ENCODE results near the gene RNF146. TPM values are rescaled to one million over a fixed set of nuclear protein-coding genes. Genes with fewer than 3 reads are reported as not detected.
A peak's percentile ranks its signal among the peaks of the same experiment; 100 is the strongest.

Gene RNF146
- total and polyA plus RNA-seq, 2 of the 13 experiments (the other 11 are each of a cell fraction or from before 2014, with no cell fraction given), result 18.8 to 27.6 TPM

DNA sequence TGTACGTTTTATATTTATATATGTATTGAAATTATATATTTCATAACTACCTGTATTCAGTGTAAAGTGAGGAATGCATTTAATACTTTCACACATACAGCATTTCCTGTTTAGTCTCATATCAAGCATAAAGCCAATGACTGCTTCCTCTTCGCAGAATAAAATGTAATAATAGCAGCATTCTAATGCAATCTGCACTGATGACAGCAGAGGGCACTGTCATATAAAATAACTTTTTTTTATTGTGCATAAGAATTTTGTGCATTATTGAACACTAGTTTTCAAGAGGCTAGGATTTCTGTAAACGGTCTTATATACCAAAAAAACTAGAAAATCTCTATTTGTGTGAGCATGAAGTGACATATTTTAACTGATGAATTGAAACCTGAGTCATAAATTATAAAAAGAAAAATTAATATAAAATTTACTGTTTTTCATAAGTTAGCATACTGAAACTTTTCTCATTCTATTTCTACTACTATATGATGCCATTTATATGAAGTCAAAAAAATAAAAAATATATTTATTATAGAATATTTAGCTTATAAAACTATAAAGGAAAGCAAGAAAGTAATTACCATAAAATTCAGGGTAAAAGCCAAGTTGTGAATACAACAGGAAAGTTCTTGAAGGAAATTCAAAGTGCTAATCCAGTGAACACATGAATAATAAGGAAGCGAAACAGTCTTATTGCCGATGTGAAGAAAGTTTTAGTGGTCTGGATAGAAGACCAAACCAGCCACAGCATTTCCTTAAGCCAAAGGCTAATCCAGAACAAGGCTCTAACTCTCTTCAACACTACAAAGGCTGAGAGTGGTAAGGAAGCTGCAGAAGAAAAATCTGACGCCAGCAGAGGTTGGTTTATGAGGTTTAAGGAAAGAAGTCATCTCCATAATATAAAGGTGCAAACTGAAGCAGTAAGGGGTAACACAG lies 36.3 kb downstream of the RNF146 start (continued):
- TF ChIP-seq, protein P1, sequence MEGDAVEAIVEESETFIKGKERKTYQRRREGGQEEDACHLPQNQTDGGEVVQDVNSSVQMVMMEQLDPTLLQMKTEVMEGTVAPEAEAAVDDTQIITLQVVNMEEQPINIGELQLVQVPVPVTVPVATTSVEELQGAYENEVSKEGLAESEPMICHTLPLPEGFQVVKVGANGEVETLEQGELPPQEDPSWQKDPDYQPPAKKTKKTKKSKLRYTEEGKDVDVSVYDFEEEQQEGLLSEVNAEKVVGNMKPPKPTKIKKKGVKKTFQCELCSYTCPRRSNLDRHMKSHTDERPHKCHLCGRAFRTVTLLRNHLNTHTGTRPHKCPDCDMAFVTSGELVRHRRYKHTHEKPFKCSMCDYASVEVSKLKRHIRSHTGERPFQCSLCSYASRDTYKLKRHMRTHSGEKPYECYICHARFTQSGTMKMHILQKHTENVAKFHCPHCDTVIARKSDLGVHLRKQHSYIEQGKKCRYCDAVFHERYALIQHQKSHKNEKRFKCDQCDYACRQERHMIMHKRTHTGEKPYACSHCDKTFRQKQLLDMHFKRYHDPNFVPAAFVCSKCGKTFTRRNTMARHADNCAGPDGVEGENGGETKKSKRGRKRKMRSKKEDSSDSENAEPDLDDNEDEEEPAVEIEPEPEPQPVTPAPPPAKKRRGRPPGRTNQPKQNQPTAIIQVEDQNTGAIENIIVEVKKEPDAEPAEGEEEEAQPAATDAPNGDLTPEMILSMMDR (CRISPR knock-in tag; IDR thresholded peaks at IDR 0.05), result peak; percentile 46
- no peak for TF ChIP-seq SRY (CRISPR knock-in tag; IDR thresholded peaks at IDR 0.05)

DNA sequence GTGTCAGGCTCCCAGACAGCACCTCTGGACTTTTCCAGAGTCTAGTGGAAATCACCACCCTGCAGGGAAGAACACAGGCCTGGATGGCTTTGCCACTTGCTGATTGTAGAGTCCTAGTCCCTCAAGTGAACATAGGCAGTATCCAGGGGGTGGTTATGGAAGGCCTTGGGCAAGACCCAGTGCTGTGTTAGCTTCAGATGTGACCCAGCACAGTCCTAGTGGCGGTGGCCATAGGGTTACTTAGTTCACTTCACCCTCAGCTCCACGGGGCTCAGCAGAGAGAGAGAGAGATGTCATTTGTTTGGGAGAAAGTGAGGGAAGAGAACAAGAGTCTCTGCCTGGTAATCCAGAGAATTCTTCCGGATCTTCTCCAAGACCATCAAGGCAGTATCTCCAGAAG lies 37.3 kb downstream of the RNF146 start:
- Histone ChIP-seq H3K27me3 (ENCODE audit: control insufficient read depth in 1 of 2, insufficient read depth in 2 of 2, low read length in 2 of 2) (no peaks in the 10 kb centered on the region), H3K9me3 (ENCODE audit: low read length) (peaks cover 10% of the 10 kb centered on the region), H3K4me2 (ENCODE audit: low read depth, low read length) (no peak overlapping the region), H3K9ac (ENCODE audit: insufficient read depth, low read depth, low read length) (no peak overlapping the region), H3K36me3 (replicated peaks in 1 of 2; ENCODE audit: control insufficient read depth in 1 of 2, insufficient read depth in 2 of 2, low read length in 2 of 2) (peaks cover 1 to 14% of the 10 kb centered on the region in 2 experiments; a peak in 3 of 5 replicates), H3K27ac (ENCODE audit: extremely low read length, insufficient read depth, low read length) (no peak overlapping the region), H3K79me2 (ENCODE audit: insufficient read depth, low read length) (peaks cover 27% of the 10 kb centered on the region), H2AFZ (ENCODE audit: low read length) (no peak overlapping the region), H3K4me1 (ENCODE audit: insufficient read depth, low read length) (peaks cover 10% of the 10 kb centered on the region), H4K20me1 (ENCODE audit: insufficient read depth, low read length) (no peaks in the 10 kb centered on the region; the same call in 1 of the 2 replicates), H3K4me3 (replicated peaks in 1 of 3; ENCODE audit: insufficient read depth in 1 of 3, low read depth in 2 of 3, low read length in 3 of 3) (no peak overlapping the region)
- WGBS (ENCODE audit: low lambda C conversion rate), result 100% methylated on average over 3 of the region's 3 CpGs
- ATAC-seq (peak; percentile 77), DNase-seq (ENCODE audit: low spot score) (no peak), FAIRE-seq (no peak)
- BruUV-seq (replicated peaks), result no TSS peak
- ChIA-PET POLR2A (no interaction called here), CTCF (ENCODE audit: low intra/inter-chr PET ratio, low total read pairs) (interaction anchor here (1.8 kb wide), 1 partner anchor 117 kb away, joined by 19 read pairs; no protein-coding TSS in a partner anchor)
- intact Hi-C loops (cut with micrococcal nuclease; ENCODE audit: unreplicated experiment), result loop anchor here (5.0 kb wide), 1 partner anchor 243 kb away; no protein-coding TSS in a partner anchor
- in situ Hi-C loops (cut with HindIII; ENCODE audit: extremely low pct_ligation_motif_present, low pct_unique_long_range_greater_than_20kb), result loop anchor here (10.0 kb wide), 1 partner anchor 121 kb away; no protein-coding TSS in a partner anchor
- no peak for TF ChIP-seq ZNF343 (CRISPR knock-in tag; IDR thresholded peaks at IDR 0.05)
- TF ChIP-seq, protein P2, sequence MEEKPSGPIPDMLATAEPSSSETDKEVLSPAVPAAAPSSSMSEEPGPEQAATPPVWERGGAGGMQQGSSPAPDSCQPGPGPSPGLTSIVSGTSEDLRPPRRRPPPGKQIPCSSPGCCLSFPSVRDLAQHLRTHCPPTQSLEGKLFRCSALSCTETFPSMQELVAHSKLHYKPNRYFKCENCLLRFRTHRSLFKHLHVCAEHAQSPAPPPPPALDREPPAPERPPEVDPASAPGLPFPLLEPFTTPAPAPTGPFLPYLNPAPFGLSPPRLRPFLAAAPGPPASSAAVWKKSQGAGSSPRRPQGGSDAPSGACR (CRISPR knock-in tag; IDR thresholded peaks at IDR 0.05), result no peak
- TF ChIP-seq, protein P3, sequence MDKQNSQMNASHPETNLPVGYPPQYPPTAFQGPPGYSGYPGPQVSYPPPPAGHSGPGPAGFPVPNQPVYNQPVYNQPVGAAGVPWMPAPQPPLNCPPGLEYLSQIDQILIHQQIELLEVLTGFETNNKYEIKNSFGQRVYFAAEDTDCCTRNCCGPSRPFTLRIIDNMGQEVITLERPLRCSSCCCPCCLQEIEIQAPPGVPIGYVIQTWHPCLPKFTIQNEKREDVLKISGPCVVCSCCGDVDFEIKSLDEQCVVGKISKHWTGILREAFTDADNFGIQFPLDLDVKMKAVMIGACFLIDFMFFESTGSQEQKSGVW (CRISPR knock-in tag; IDR thresholded peaks at IDR 0.05; ENCODE audit: borderline replicate concordance), result no peak
- no peak for TF ChIP-seq SIX1 (CRISPR knock-in tag; IDR thresholded peaks at IDR 0.05; ENCODE audit: borderline replicate concordance)
- no peak for TF ChIP-seq ZNF7 (CRISPR knock-in tag; IDR thresholded peaks at IDR 0.05)
- TF ChIP-seq, protein P4, sequence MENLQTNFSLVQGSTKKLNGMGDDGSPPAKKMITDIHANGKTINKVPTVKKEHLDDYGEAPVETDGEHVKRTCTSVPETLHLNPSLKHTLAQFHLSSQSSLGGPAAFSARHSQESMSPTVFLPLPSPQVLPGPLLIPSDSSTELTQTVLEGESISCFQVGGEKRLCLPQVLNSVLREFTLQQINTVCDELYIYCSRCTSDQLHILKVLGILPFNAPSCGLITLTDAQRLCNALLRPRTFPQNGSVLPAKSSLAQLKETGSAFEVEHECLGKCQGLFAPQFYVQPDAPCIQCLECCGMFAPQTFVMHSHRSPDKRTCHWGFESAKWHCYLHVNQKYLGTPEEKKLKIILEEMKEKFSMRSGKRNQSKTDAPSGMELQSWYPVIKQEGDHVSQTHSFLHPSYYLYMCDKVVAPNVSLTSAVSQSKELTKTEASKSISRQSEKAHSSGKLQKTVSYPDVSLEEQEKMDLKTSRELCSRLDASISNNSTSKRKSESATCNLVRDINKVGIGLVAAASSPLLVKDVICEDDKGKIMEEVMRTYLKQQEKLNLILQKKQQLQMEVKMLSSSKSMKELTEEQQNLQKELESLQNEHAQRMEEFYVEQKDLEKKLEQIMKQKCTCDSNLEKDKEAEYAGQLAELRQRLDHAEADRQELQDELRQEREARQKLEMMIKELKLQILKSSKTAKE (CRISPR knock-in tag; IDR thresholded peaks at IDR 0.05; ENCODE audit: borderline replicate concordance), result no peak
- no peak for TF ChIP-seq REXO4 (CRISPR knock-in tag; IDR thresholded peaks at IDR 0.05; ENCODE audit: borderline replicate concordance)
